AG09319 (cell line): Measurements from ENCODE around the gene CDK18.

ENCODE experiments used
- DNase-seq: peaks from one replicate; pipeline ENCODE4 v3.0.0-alpha.2; 2010; ENCODE audit warnings: low read depth; ENCODE audit errors: extremely low read depth
- TF ChIP-seq, protein P1 (sequence below): IDR thresholded peaks from 2 replicates; pipeline ENCODE4 v1.5.1; 2011; ENCODE audit warnings: low read depth, mild to moderate bottlenecking, inconsistent platforms, low read length, moderate library complexity

Gene CDK18

DNA sequence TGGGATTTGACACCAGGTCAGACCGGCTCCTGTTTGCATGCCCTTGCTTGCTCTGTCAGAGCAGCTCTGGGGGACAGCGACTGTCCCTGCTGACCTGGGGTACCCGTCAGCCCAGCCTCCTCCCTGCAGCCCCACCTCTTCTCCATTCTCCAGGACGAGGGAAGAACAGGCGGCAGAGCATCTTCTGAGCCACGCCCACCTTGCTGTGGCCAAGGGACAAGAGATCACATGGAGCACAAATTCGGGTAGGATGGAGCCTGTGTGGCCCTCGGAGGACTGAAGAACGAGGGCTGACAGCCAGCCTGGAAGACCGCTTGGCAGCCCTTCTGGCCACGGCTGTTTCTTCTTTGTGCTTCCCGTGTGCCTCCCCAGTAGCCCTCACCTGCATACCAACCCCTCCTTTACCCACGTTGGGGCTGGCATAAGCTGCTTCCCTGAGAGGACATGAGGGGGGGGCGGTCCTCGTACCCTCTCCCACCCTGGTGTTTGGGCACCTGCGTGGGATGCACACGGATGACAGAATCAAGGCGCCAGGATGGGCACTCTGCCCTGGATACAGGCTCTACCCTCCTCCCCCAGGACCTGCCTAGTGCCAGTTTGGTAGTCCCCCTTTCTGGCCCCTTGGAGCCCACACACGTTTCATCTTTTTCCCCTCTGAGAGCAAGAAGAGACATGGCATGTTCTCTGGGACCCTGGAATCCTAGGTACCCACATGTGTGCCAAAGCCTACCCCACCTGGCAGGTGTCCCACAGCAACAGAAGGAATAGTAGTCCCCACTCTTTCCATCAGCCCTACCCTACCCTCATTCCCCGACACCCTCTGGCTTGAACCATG lies 26.9 kb downstream of the CDK18 start:
- TF ChIP-seq, protein P1, sequence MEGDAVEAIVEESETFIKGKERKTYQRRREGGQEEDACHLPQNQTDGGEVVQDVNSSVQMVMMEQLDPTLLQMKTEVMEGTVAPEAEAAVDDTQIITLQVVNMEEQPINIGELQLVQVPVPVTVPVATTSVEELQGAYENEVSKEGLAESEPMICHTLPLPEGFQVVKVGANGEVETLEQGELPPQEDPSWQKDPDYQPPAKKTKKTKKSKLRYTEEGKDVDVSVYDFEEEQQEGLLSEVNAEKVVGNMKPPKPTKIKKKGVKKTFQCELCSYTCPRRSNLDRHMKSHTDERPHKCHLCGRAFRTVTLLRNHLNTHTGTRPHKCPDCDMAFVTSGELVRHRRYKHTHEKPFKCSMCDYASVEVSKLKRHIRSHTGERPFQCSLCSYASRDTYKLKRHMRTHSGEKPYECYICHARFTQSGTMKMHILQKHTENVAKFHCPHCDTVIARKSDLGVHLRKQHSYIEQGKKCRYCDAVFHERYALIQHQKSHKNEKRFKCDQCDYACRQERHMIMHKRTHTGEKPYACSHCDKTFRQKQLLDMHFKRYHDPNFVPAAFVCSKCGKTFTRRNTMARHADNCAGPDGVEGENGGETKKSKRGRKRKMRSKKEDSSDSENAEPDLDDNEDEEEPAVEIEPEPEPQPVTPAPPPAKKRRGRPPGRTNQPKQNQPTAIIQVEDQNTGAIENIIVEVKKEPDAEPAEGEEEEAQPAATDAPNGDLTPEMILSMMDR = no peak
- no peak for DNase-seq

GRCh38 chr1:205532026-205532898 lies 27.8 kb downstream of the CDK18 start:
- TF ChIP-seq, protein P1 = no peak
- no peak for DNase-seq

- TF ChIP-seq, protein P1 = no peak
- no peak for DNase-seq
Measured at GRCh38 chr1:205532996-205533735, 28.7 kb downstream of the CDK18 start.

- TF ChIP-seq, protein P1 = no peak
- no peak for DNase-seq
Measured at GRCh38 chr1:205533748-205534443, 29.4 kb downstream of the CDK18 start.

GRCh38 chr1:205534444-205534985 lies 30.0 kb downstream of the CDK18 start:
- TF ChIP-seq, protein P1 = no peak
- DNase-seq = no peak

- no peak for DNase-seq
- TF ChIP-seq, protein P1 = no peak
Measured at GRCh38 chr1:205535096-205535495, 30.6 kb downstream of the CDK18 start.
